WTC11 (cell line): ENCODE results near the gene HS3ST3A1. TPM values are rescaled to one million over a fixed set of nuclear protein-coding genes. Genes with fewer than 3 reads are reported as not detected.

Experiments
- ATAC-seq: fragments of 200-7000 bp; cut with Tn5 transposase; 2 replicates; pipeline ENCODE4 v1.10.0; 2021; ENCODE audit warnings: mild to moderate bottlenecking, moderate library complexity
- CTCF ChIA-PET: fragments of 300-600 bp; sonication (Branson Sonifier 250); formaldehyde crosslinking; loops from one replicate; lab custom pipeline; 2021; ENCODE audit warnings: antibody characterized with exemption; lab: Charles Lee
- POLR2A ChIA-PET: fragments of 350-600 bp; sonication (Branson Sonifier 250); formaldehyde crosslinking; loops from one replicate; lab custom pipeline; 2021; ENCODE audit warnings: antibody characterized with exemption; lab: Charles Lee
- DNase-seq: peaks from one replicate; pipeline ENCODE4 v3.0.0; 2021; ENCODE audit warnings: low spot score
- H3K27ac Mint-ChIP-seq: 2 replicates; pipeline ENCODE4 v1.8.0; 2021; ENCODE audit warnings: mixed read lengths
- H3K27me3 Mint-ChIP-seq: 2 replicates; pipeline ENCODE4 v1.8.0; 2021; ENCODE audit warnings: low read depth, mild to moderate bottlenecking, moderate library complexity, mixed read lengths
- H3K36me3 Mint-ChIP-seq: 2 replicates; pipeline ENCODE4 v1.8.0; 2021; ENCODE audit warnings: mixed read lengths
- H3K4me1 Mint-ChIP-seq: 2 replicates; pipeline ENCODE4 v1.8.0; 2022; ENCODE audit warnings: mixed read lengths
- H3K4me3 Mint-ChIP-seq: 2 replicates; pipeline ENCODE4 v1.8.0; 2021; ENCODE audit warnings: mild to moderate bottlenecking, moderate library complexity, mixed read lengths
- H3K9me3 Mint-ChIP-seq: 2 replicates; pipeline ENCODE4 v1.8.0; 2021; ENCODE audit warnings: mixed read lengths
- ARID4B ChIP-seq: sonication (generic); formaldehyde crosslinking; IDR thresholded peaks from 2 replicates; pipeline ENCODE4 v1.8.0; 2023; ENCODE audit warnings: missing genetic modification reagents, mild to moderate bottlenecking, borderline replicate concordance
- CREM ChIP-seq: sonication (generic); formaldehyde crosslinking; IDR thresholded peaks from 2 replicates; pipeline ENCODE4 v1.8.1; 2022; ENCODE audit warnings: mild to moderate bottlenecking, missing genetic modification reagents, moderate library complexity
- ELF4 ChIP-seq: sonication (generic); formaldehyde crosslinking; IDR thresholded peaks from 2 replicates; pipeline ENCODE4 v1.8.1; 2022; ENCODE audit warnings: low read depth, mild to moderate bottlenecking, moderate library complexity, missing genetic modification reagents
- FOXP1 ChIP-seq: sonication (generic); formaldehyde crosslinking; IDR thresholded peaks from 2 replicates; pipeline ENCODE4 v1.8.0; 2022; ENCODE audit warnings: missing genetic modification reagents, mild to moderate bottlenecking, moderate library complexity, borderline replicate concordance
- GABPB1 ChIP-seq: sonication (generic); formaldehyde crosslinking; IDR thresholded peaks from 2 replicates; pipeline ENCODE4 v1.8.1; 2023; ENCODE audit warnings: mild to moderate bottlenecking, missing genetic modification reagents
- MAX ChIP-seq: sonication (generic); formaldehyde crosslinking; IDR thresholded peaks from 2 replicates; pipeline ENCODE4 v1.8.0; 2022; ENCODE audit warnings: mild to moderate bottlenecking, missing genetic modification reagents
- NFYB ChIP-seq: sonication (generic); formaldehyde crosslinking; conservative IDR thresholded peaks from 2 replicates; pipeline ENCODE4 v1.8.0; 2022; ENCODE audit warnings: low read depth, missing genetic modification reagents
- SMAD3 ChIP-seq: sonication (generic); formaldehyde crosslinking; IDR thresholded peaks from 2 replicates; pipeline ENCODE4 v1.8.0; 2022; ENCODE audit warnings: missing genetic modification reagents, mild to moderate bottlenecking, borderline replicate concordance
- SP1 ChIP-seq: sonication (generic); formaldehyde crosslinking; conservative IDR thresholded peaks from 2 replicates; pipeline ENCODE4 v1.8.1; 2022; ENCODE audit warnings: missing genetic modification reagents
- TEAD1 ChIP-seq: sonication (generic); formaldehyde crosslinking; IDR thresholded peaks from 2 replicates; pipeline ENCODE4 v1.8.0; 2022; ENCODE audit warnings: mild to moderate bottlenecking, missing genetic modification reagents
- TEAD4 ChIP-seq: sonication (generic); formaldehyde crosslinking; IDR thresholded peaks from 2 replicates; pipeline ENCODE4 v1.8.0; 2022; ENCODE audit warnings: mild to moderate bottlenecking, missing genetic modification reagents
- ZNF121 ChIP-seq: sonication (generic); formaldehyde crosslinking; IDR thresholded peaks from 2 replicates; pipeline ENCODE4 v1.8.0; 2023; ENCODE audit warnings: missing genetic modification reagents
- ZNF138 ChIP-seq: sonication (generic); formaldehyde crosslinking; conservative IDR thresholded peaks from 2 replicates; pipeline ENCODE4 v1.8.1; 2022; ENCODE audit warnings: mild to moderate bottlenecking, moderate library complexity, missing genetic modification reagents
- ZNF232 ChIP-seq: sonication (generic); formaldehyde crosslinking; IDR thresholded peaks from 2 replicates; pipeline ENCODE4 v1.8.0; 2022; ENCODE audit warnings: mild to moderate bottlenecking, missing genetic modification reagents
- ZNF263 ChIP-seq: sonication (generic); formaldehyde crosslinking; IDR thresholded peaks from 2 replicates; pipeline ENCODE4 v1.8.1; 2022; ENCODE audit warnings: low read depth, mild to moderate bottlenecking, moderate library complexity, missing genetic modification reagents
- ZNF317 ChIP-seq: sonication (generic); formaldehyde crosslinking; IDR thresholded peaks from 2 replicates; pipeline ENCODE4 v1.8.1; 2023; ENCODE audit warnings: low read depth, mild to moderate bottlenecking, moderate library complexity, missing genetic modification reagents, borderline replicate concordance
- ZNF396 ChIP-seq: fragments of 250-450 bp; sonication (Bioruptor Pico); IDR thresholded peaks from 2 replicates; pipeline ENCODE4 v1.8.0; 2021; ENCODE audit warnings: mild to moderate bottlenecking, moderate library complexity, borderline replicate concordance
- ZNF423 ChIP-seq: fragments of 250-450 bp; sonication (Bioruptor Pico); IDR thresholded peaks from 2 replicates; pipeline ENCODE4 v2.1.2; 2022; ENCODE audit warnings: mild to moderate bottlenecking, moderate library complexity
- ZNF532 ChIP-seq: fragments of 250-450 bp; sonication (Bioruptor Pico); IDR thresholded peaks from 2 replicates; pipeline ENCODE4 v1.9.0; 2021; ENCODE audit warnings: mild to moderate bottlenecking, borderline replicate concordance
- ZNF671 ChIP-seq: fragments of 250-450 bp; sonication (Bioruptor Pico); IDR thresholded peaks from 2 replicates; pipeline ENCODE4 v1.8.0; 2021; ENCODE audit warnings: mild to moderate bottlenecking
- ZSCAN18 ChIP-seq: fragments of 250-450 bp; sonication (Bioruptor Pico); IDR thresholded peaks from 2 replicates; pipeline ENCODE4 v2.1.2; 2022; ENCODE audit warnings: mild to moderate bottlenecking, moderate library complexity
- total RNA-seq: library from RNA; stranded (reverse); gene quantifications from 3 replicates; pipeline ENCODE4 v1.2.3, GENCODE V29; 2021

The HS3ST3A1 gene
- total RNA-seq, 1 experiment from 2014 or later: 9.7 TPM

- TF ChIP-seq SMAD3 (CRISPR knock-in tag) (no peak), ELF4 (CRISPR knock-in tag) (no peak)
Observed at GRCh38 chr17:13640551-13640950, 38.8 kb upstream of the HS3ST3A1 start (continued).

- ChIA-PET CTCF (no interaction called here), POLR2A (no interaction called here)
- no peak for TF ChIP-seq ZNF232 (CRISPR knock-in tag)
- TF ChIP-seq TEAD4 (CRISPR knock-in tag): no peak
- TF ChIP-seq GABPB1: no peak
- 0 out of 2 replicates have a peak, but pooled peaks have one; percentile 66 for TF ChIP-seq ZNF396 (CRISPR knock-in tag)
- no peak for TF ChIP-seq FOXP1 (CRISPR knock-in tag)
- peak; percentile 83 for TF ChIP-seq ZNF532 (CRISPR knock-in tag)
- TF ChIP-seq ZSCAN18 (CRISPR knock-in tag): 0 out of 2 replicates have a peak, but pooled peaks have one; percentile 18
- no peak for TF ChIP-seq ZNF263
- no peak for TF ChIP-seq CREM (CRISPR knock-in tag)
- TF ChIP-seq ZNF317: no peak
- peak; percentile 83 for ATAC-seq
- Mint-ChIP-seq H3K27ac (no peak overlapping the region), H3K36me3 (no peaks in the 10 kb centered on the region; the same call in 1 of the 2 replicates), H3K4me3 (no peak overlapping the region), H3K27me3 (no peaks in the 10 kb centered on the region), H3K9me3 (peaks cover 3% of the 10 kb centered on the region; the same call in 1 of the 2 replicates), H3K4me1 (peaks cover 41% of the 10 kb centered on the region)
- no peak for DNase-seq
Observed at GRCh38 chr17:13638855-13639458, 37.2 kb upstream of the HS3ST3A1 start.

- POLR2A ChIA-PET: no interaction called here
- DNase-seq (no peak), ATAC-seq (no peak)
- peaks cover 3% of the 10 kb centered on the region; the same call in 1 of the 2 replicates for H3K9me3 Mint-ChIP-seq
- H3K27me3 Mint-ChIP-seq: no peaks in the 10 kb centered on the region
- no peak overlapping the region for H3K4me3 Mint-ChIP-seq
- H3K27ac Mint-ChIP-seq: no peak overlapping the region
- CTCF ChIA-PET: no interaction called here
- TF ChIP-seq ZNF263: no peak
- TF ChIP-seq ZNF121 (CRISPR knock-in tag): peak; percentile 81
- peaks cover 29% of the 10 kb centered on the region for H3K4me1 Mint-ChIP-seq
- no peaks in the 10 kb centered on the region; the same call in 1 of the 2 replicates for H3K36me3 Mint-ChIP-seq
Observed at GRCh38 chr17:13636951-13637350, 35.2 kb upstream of the HS3ST3A1 start.

- H3K9me3 Mint-ChIP-seq: peaks cover 3% of the 10 kb centered on the region; the same call in 1 of the 2 replicates
- POLR2A ChIA-PET: no interaction called here
- H3K27ac Mint-ChIP-seq: no peak overlapping the region
- CTCF ChIA-PET: no interaction called here
- H3K4me1 Mint-ChIP-seq: peaks cover 28% of the 10 kb centered on the region
- H3K36me3 Mint-ChIP-seq: no peaks in the 10 kb centered on the region; the same call in 1 of the 2 replicates
- no peaks in the 10 kb centered on the region for H3K27me3 Mint-ChIP-seq
- ATAC-seq (no peak), DNase-seq (no peak)
- no peak overlapping the region for H3K4me3 Mint-ChIP-seq
- no peak for TF ChIP-seq MAX (CRISPR knock-in tag)
- TF ChIP-seq ZNF423: no peak
- TF ChIP-seq ZNF138 (CRISPR knock-in tag): no peak
- no peak for TF ChIP-seq ARID4B
- TF ChIP-seq TEAD1 (CRISPR knock-in tag): no peak
- TF ChIP-seq NFYB (CRISPR knock-in tag): no peak
- TF ChIP-seq ZNF671 (CRISPR knock-in tag): no peak
- TF ChIP-seq SP1 (CRISPR knock-in tag): no peak
Observed at GRCh38 chr17:13635951-13636350, 34.2 kb upstream of the HS3ST3A1 start.
